HepG2 (cell line): ENCODE data around the gene RTN1. TPM values are rescaled to one million over a fixed set of nuclear protein-coding genes. Genes with fewer than 3 reads are reported as not detected.

Source experiments
- ATAC-seq: fragments of 200-7000 bp; cut with Tn5 transposase; 3 replicates; pipeline ENCODE4 v1.9.1; 2020; ENCODE audit warnings: mild to moderate bottlenecking, moderate library complexity
- BruUV-seq: library from RNA; stranded (reverse); fragments of 400-500 nt; replicated peaks from 2 replicates; lab custom pipeline; 2021; lab: Mats Ljungman, UMichigan
- CTCF ChIA-PET: fragments of 300-600 bp; formaldehyde crosslinking; extraction: SDS; loops from one replicate; lab custom pipeline; 2021; ENCODE audit warnings: low total read pairs, inconsistent platforms, low intra/inter-chr PET ratio; lab: Yijun Ruan, JAX
- POLR2A ChIA-PET: fragments of 350-600 bp; sonication (Branson Sonifier 250); formaldehyde crosslinking; loops from one replicate; lab custom pipeline; 2020; ENCODE audit warnings: antibody characterized with exemption, inconsistent platforms; lab: Yijun Ruan, JAX
- DNase-seq: peaks from one replicate; pipeline ENCODE4 v3.0.0-alpha.2; 2015; ENCODE audit warnings: low spot score
- FAIRE-seq: peaks from 3 replicates; lab custom pipeline; 2011; peaks lifted over from hg19 to GRCh38; lab: Jason Lieb, UNC
- H2AFZ ChIP-seq: one replicate; pipeline ENCODE4 v1.6.1; 2011; ENCODE audit warnings: low read length, inconsistent platforms
- H3K27ac ChIP-seq: fragments of 300-600 bp; 3 replicates; pipeline ENCODE4 v1.8.0; 2011; ENCODE audit warnings: mixed run types, mild to moderate bottlenecking, mixed read lengths, low read length, inconsistent platforms; ENCODE audit not compliant: insufficient read depth; ENCODE audit errors: extremely low read length
- H3K27me3 ChIP-seq, 2 experiments: fragments of 200-600 bp in 1 of 2; 2 replicates in 1 of 2; 3 replicates in 1 of 2; pipeline versions ENCODE4 v1.6.0 to v1.8.0; 2011; ENCODE audit warnings: low read length in 2 of 2, mild to moderate bottlenecking in 2 of 2, moderate library complexity in 2 of 2, inconsistent platforms in 1 of 2; ENCODE audit not compliant: insufficient read depth in 2 of 2, control insufficient read depth in 1 of 2
- H3K36me3 ChIP-seq, 2 experiments: fragments of 200-600 bp in 1 of 2; replicated peaks in 1 of 2; 2 replicates in 1 of 2; 3 replicates in 1 of 2; pipeline versions ENCODE4 v1.5.1 to v1.8.0; 2011; ENCODE audit warnings: low read length in 2 of 2, inconsistent platforms in 1 of 2; ENCODE audit not compliant: insufficient read depth in 2 of 2, control insufficient read depth in 1 of 2
- H3K4me1 ChIP-seq: 2 replicates; pipeline ENCODE4 v1.5.1; 2012; ENCODE audit warnings: low read length, inconsistent platforms; ENCODE audit not compliant: insufficient read depth
- H3K4me2 ChIP-seq: 2 replicates; pipeline ENCODE4 v1.6.0; 2011; ENCODE audit warnings: low read depth, low read length, inconsistent platforms
- H3K4me3 ChIP-seq, 3 experiments: fragments of 200-600 bp in 1 of 3; sonication (generic), shearing (Covaris generic) in 1 of 3; replicated peaks in 1 of 3; 2 replicates each; pipeline ENCODE4 v1.5.1; 2011 to 2016; ENCODE audit warnings: low read length in 3 of 3, inconsistent platforms in 2 of 3, low read depth in 2 of 3, mild to moderate bottlenecking in 2 of 3, control low read depth in 1 of 3, mixed read lengths in 1 of 3; ENCODE audit not compliant: insufficient read depth in 1 of 3
- H3K79me2 ChIP-seq: one replicate; pipeline ENCODE4 v1.6.1; 2011; ENCODE audit warnings: low read length, inconsistent platforms; ENCODE audit not compliant: insufficient read depth
- H3K9ac ChIP-seq: 2 replicates; pipeline ENCODE4 v1.6.0; 2011; ENCODE audit warnings: mild to moderate bottlenecking, low read depth, low read length, inconsistent platforms; ENCODE audit not compliant: insufficient read depth
- H3K9me3 ChIP-seq: 2 replicates; pipeline ENCODE4 v1.5.1; 2012; ENCODE audit warnings: mild to moderate bottlenecking, low read length
- H4K20me1 ChIP-seq: 2 replicates; pipeline ENCODE4 v1.6.0; 2011; ENCODE audit warnings: inconsistent platforms, mild to moderate bottlenecking, low read length, moderate library complexity; ENCODE audit not compliant: insufficient read depth
- CBX5 ChIP-seq: sonication (generic); formaldehyde crosslinking; IDR thresholded peaks from 2 replicates; pipeline ENCODE4 v1.4.0; 2020; ENCODE audit warnings: missing genetic modification reagents, borderline replicate concordance
- GLMP ChIP-seq: sonication (generic); formaldehyde crosslinking; IDR thresholded peaks from 2 replicates; pipeline ENCODE4 v1.9.0; 2021; ENCODE audit warnings: missing genetic modification reagents, mild to moderate bottlenecking, borderline replicate concordance
- HNRNPK ChIP-seq: fragments of 200-400 bp; formaldehyde crosslinking; IDR thresholded peaks from 2 replicates; pipeline ENCODE4 v1.6.1; 2018; ENCODE audit warnings: low read length, low read depth, moderate library complexity, mild to moderate bottlenecking; ENCODE audit not compliant: poor library complexity, severe bottlenecking
- HNRNPLL ChIP-seq: fragments of 200-400 bp; formaldehyde crosslinking; IDR thresholded peaks from 2 replicates; pipeline ENCODE4 v1.6.1; 2017; ENCODE audit warnings: mild to moderate bottlenecking, low read depth, low read length; ENCODE audit not compliant: poor library complexity, severe bottlenecking
- NFYC ChIP-seq: IDR thresholded peaks from 2 replicates; pipeline ENCODE4 v1.6.1; 2016; ENCODE audit warnings: missing genetic modification reagents, missing compliant biosample characterization
- PATZ1 ChIP-seq: sonication (generic); formaldehyde crosslinking; IDR thresholded peaks from 2 replicates; pipeline ENCODE4 v1.4.0; 2020; ENCODE audit warnings: missing genetic modification reagents
- PPARG ChIP-seq: conservative IDR thresholded peaks from 2 replicates; pipeline ENCODE4 v1.6.1; 2016; ENCODE audit warnings: missing biosample characterization, missing genetic modification reagents
- SNAI1 ChIP-seq: sonication (generic); formaldehyde crosslinking; IDR thresholded peaks from 2 replicates; pipeline ENCODE4 v1.5.0; 2020; ENCODE audit warnings: mild to moderate bottlenecking, missing genetic modification reagents, borderline replicate concordance
- ZNF567 ChIP-seq: sonication (generic); formaldehyde crosslinking; IDR thresholded peaks from 2 replicates; pipeline ENCODE4 v1.8.1; 2023; ENCODE audit warnings: mild to moderate bottlenecking, missing genetic modification reagents, borderline replicate concordance
- ZNF616 ChIP-seq: sonication (generic); formaldehyde crosslinking; IDR thresholded peaks from 2 replicates; pipeline ENCODE4 v1.5.0; 2020; ENCODE audit warnings: low read depth, mild to moderate bottlenecking, missing genetic modification reagents
- ZNF790 ChIP-seq: sonication (generic); formaldehyde crosslinking; IDR thresholded peaks from 2 replicates; pipeline ENCODE4 v1.8.0; 2022; ENCODE audit warnings: missing genetic modification reagents, mild to moderate bottlenecking, borderline replicate concordance
- WGBS: methylation state at CpG from one replicate; pipeline ENCODE4 v1.1.6; 2017; ENCODE audit warnings: low lambda C conversion rate; 5-methylcytosine and 5-hydroxymethylcytosine counted together
- in situ Hi-C: cut with HindIII; loops from 2 replicates; pipeline ENCODE4 v1.10.0; 2017; ENCODE audit warnings: low pct_unique_long_range_greater_than_20kb; ENCODE audit not compliant: extremely low pct_ligation_motif_present
- intact Hi-C: fragments of 100-400 bp; cut with micrococcal nuclease; formaldehyde crosslinking; loops from one replicate; pipeline ENCODE4 v1.10.0; 2022; ENCODE audit not compliant: unreplicated experiment
- polyA plus RNA-seq, 8 experiments: library from polyadenylated mRNA; depleted of rRNA in 3 of 8; stranded (reverse) in 7 of 8; unstranded in 1 of 8; fragments of >200 nt; fragmentation: Illumina TruSeq in 4 of 8; extraction: Trizol in 4 of 8; gene quantifications; 2 replicates each; pipeline versions ENCODE4 v1.2.1 to v1.2.3, GENCODE V29; 2011 to 2016; ENCODE audit warnings: low read depth in 4 of 8, missing spikeins in 1 of 8, mixed read lengths in 1 of 8; ENCODE audit not compliant: insufficient read depth in 1 of 8
- total RNA-seq, 5 experiments: library from RNA; depleted of rRNA; stranded (reverse); fragments of >200 nt; fragmentation: Illumina TruSeq; extraction: Trizol; gene quantifications; 2 replicates each; pipeline ENCODE4 v1.2.3, GENCODE V29; 2016; ENCODE audit warnings: low read depth in 1 of 5

Gene RTN1
- total and polyA plus RNA-seq, 2 of the 13 experiments (the other 11 are each of a cell fraction or from before 2014, with no cell fraction given) = 0.04 to 0.18 TPM

DNA sequence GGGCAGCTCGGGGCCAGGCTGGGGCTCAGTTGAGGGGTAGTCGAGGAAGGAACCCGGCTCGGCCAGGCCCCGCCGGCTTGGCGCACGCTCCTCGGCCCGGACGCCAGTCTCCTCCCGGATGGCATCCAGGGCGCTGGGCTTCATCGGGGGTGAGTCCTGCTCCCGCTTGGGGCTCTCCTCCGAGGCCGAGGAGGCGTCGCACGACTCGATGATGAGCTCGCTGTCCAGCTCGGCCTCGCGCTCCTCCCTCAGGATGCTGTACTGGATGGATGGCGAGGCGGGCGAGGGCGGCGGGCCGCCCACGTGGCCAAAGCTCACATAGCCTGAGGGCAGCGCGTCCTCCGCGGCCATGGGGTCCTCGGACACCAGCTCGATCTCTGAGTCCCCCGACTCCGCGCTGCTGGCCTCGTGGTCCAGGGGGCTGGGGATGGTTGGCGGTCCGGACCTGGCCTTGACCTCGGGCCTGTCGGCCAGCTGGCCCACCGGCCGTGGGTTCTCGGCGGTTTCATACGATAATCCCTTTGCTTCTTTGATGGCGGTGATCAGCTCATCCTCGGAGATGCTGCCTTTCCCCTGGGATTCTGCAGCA lies 143.4 kb downstream of the RTN1 start:
- 10% methylated on average over 2 of the region's 53 CpGs for WGBS
- no peaks in the 10 kb centered on the region for H3K79me2 ChIP-seq

More for the DNA sequence above, 143.4 kb downstream of the RTN1 start:
- Histone ChIP-seq H2AFZ (no peak overlapping the region), H3K27me3 (no peaks in the 10 kb centered on the region), H3K4me3 (no peak overlapping the region), H3K4me2 (no peak overlapping the region), H4K20me1 (no peaks in the 10 kb centered on the region), H3K36me3 (no peaks in the 10 kb centered on the region), H3K27ac (no peak overlapping the region), H3K4me1 (no peaks in the 10 kb centered on the region), H3K9ac (no peak overlapping the region), H3K9me3 (no peaks in the 10 kb centered on the region)
- intact Hi-C loops = no loop called here
- no peak for TF ChIP-seq CBX5 (CRISPR knock-in tag)
- TF ChIP-seq GLMP = no peak
- no peak for TF ChIP-seq PPARG (CRISPR knock-in tag)
- no peak for TF ChIP-seq HNRNPK
- TF ChIP-seq PATZ1 = no peak
- TF ChIP-seq HNRNPLL = no peak
- TF ChIP-seq ZNF567 = no peak
- no peak for TF ChIP-seq ZNF790 (CRISPR knock-in tag)
- no peak for TF ChIP-seq SNAI1 (CRISPR knock-in tag)
- TF ChIP-seq NFYC = no peak
- TF ChIP-seq ZNF616 = no peak
- no peak for DNase-seq
- BruUV-seq = no TSS peak
- ChIA-PET CTCF (no interaction called here), POLR2A (no interaction called here)
- no peak for FAIRE-seq
- ATAC-seq = no peak
- in situ Hi-C loops = no loop called here
